T-cell (primary cell): ENCODE data around the gene LHFPL3. TPM values are rescaled to one million over a fixed set of nuclear protein-coding genes. Genes with fewer than 3 reads are reported as not detected.

Source experiments
- ATAC-seq, 4 experiments: fragments of 200-7000 bp in 3 of 4; fragments of 150-1000 bp in 1 of 4; cut with Tn5 transposase; replicated peaks in 1 of 4; 1 replicate in 3 of 4; 2 replicates in 1 of 4; pipeline ENCODE4 v1.10.0; 2021; ENCODE audit warnings: moderate library complexity in 3 of 4, mild to moderate bottlenecking in 2 of 4, moderate number of reproducible peaks in 1 of 4
- CTCF ChIA-PET, 2 donors: fragments of 300-600 bp; sonication (Branson Sonifier 250); formaldehyde crosslinking; loops; one replicate each; lab custom pipeline; 2022; ENCODE audit warnings: antibody characterized with exemption in 2 of 2; lab: Charles Lee
- POLR2A ChIA-PET, 2 donors: fragments of 300-600 bp; sonication (Branson Sonifier 250); formaldehyde crosslinking; loops; one replicate each; lab custom pipeline; 2022; ENCODE audit warnings: antibody characterized with exemption in 2 of 2; lab: Charles Lee
- DNase-seq, 35 experiments: peaks; one replicate each; pipeline versions ENCODE4 v3.0.0 to v3.0.0-alpha.2; 2013 to 2023
- H3K27ac ChIP-seq: one replicate; pipeline ENCODE4 v1.5.1; 2013; ENCODE audit warnings: low read length
- H3K27me3 ChIP-seq, 2 experiments: replicated peaks in 1 of 2; 1 replicate in 1 of 2; 2 replicates in 1 of 2; pipeline versions ENCODE4 v1.6.1 to v1.7.0; 2013; ENCODE audit warnings: low read length in 1 of 2, mixed read lengths in 1 of 2; ENCODE audit not compliant: control insufficient read depth in 2 of 2, insufficient read depth in 2 of 2; ENCODE audit errors: extremely low read depth in 1 of 2
- H3K36me3 ChIP-seq, 2 donors: 1 replicate in 1 of 2; 2 replicates in 1 of 2; pipeline versions ENCODE4 v1.6.1 to v1.7.0; 2013; ENCODE audit warnings: low read length in 1 of 2; ENCODE audit not compliant: control insufficient read depth in 2 of 2, insufficient read depth in 1 of 2; ENCODE audit errors: extremely low read depth in 1 of 2
- H3K4me1 ChIP-seq, 2 experiments: 1 replicate in 1 of 2; 2 replicates in 1 of 2; pipeline versions ENCODE4 v1.6.1 to v1.7.0; 2013; ENCODE audit warnings: low read length in 2 of 2, mixed read lengths in 1 of 2; ENCODE audit not compliant: insufficient read depth in 2 of 2, control insufficient read depth in 1 of 2; ENCODE audit errors: extremely low read depth in 1 of 2
- H3K4me3 ChIP-seq, 2 donors: 1 replicate in 1 of 2; 2 replicates in 1 of 2; pipeline versions ENCODE4 v1.5.1 to v1.7.0; 2013; ENCODE audit warnings: mild to moderate bottlenecking in 2 of 2, low read length in 1 of 2, moderate library complexity in 1 of 2; ENCODE audit not compliant: control insufficient read depth in 1 of 2; ENCODE audit errors: extremely low read depth in 1 of 2
- H3K9me3 ChIP-seq: 2 replicates; pipeline ENCODE4 v1.7.0; 2013
- H3K27ac Mint-ChIP-seq, 2 donors: one replicate each; pipeline ENCODE4 v1.8.0; 2020 to 2021; ENCODE audit warnings: mild to moderate bottlenecking in 2 of 2, mixed read lengths in 2 of 2
- H3K27me3 Mint-ChIP-seq, 2 donors: one replicate each; pipeline ENCODE4 v1.8.0; 2021 to 2022; ENCODE audit warnings: mixed read lengths in 2 of 2
- H3K36me3 Mint-ChIP-seq: one replicate; pipeline ENCODE4 v1.8.0; 2021; ENCODE audit warnings: mixed read lengths
- H3K4me1 Mint-ChIP-seq, 3 donors: one replicate each; pipeline ENCODE4 v1.8.0; 2020 to 2022; ENCODE audit warnings: mixed read lengths in 3 of 3, mild to moderate bottlenecking in 1 of 3
- H3K4me3 Mint-ChIP-seq, 3 donors: one replicate each; pipeline ENCODE4 v1.8.0; 2020 to 2022; ENCODE audit warnings: mild to moderate bottlenecking in 3 of 3, mixed read lengths in 3 of 3, moderate library complexity in 3 of 3
- H3K9me3 Mint-ChIP-seq, 3 donors: one replicate each; pipeline ENCODE4 v1.8.0; 2020 to 2022; ENCODE audit warnings: mixed read lengths in 3 of 3
- WGBS: methylation state at CpG from one replicate; pipeline ENCODE4 v1.1.5; 2013; ENCODE audit warnings: missing lambda C conversion rate; ENCODE audit not compliant: insufficient coverage; 5-methylcytosine and 5-hydroxymethylcytosine counted together
- total RNA-seq, 35 experiments: library from RNA in 6 of 35; stranded (reverse) in 6 of 35; fragments of 120-200 nt in 1 of 35; gene quantifications; one replicate each; pipeline versions ENCODE4 v1.2.1 to v1.2.4 and lab custom pipeline; 2013 to 2026

LHFPL3 gene
- total RNA-seq, 5 donors from 2014 or later (not counting 1 experiment from before 2014, with no cell fraction given): not detected

DNA sequence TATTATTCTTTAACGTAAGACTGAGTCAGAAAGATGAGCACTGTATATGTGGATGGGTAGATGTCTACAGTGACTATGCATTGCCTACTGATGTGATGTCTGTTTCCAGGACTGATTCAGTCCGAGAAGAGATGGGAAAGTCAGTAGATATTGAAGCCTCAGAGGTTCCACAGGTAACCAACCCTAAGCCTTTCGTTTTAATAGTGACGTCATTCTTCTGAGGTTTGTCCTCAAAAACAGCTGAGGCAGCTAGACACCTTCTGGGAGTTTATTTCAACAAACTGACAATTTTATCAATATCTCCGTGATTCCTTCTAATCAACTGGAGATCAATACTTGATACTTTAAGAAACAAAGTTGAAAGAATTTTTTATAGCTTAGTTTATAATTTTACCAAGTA, 171.6 kb downstream of the LHFPL3 start:
- POLR2A ChIA-PET: no interaction called here
- no peak for DNase-seq
- peaks cover 0 to 3% (median 0%) of the 10 kb centered on the region in 3 donors for H3K9me3 Mint-ChIP-seq
- CTCF ChIA-PET: no interaction called here
- no peaks in the 10 kb centered on the region for H3K4me1 Mint-ChIP-seq
- Histone ChIP-seq H3K36me3 (no peaks in the 10 kb centered on the region), H3K9me3 (no peaks in the 10 kb centered on the region), H3K27me3 (no peaks in the 10 kb centered on the region), H3K27ac (no peak overlapping the region), H3K4me3 (no peak overlapping the region), H3K4me1 (no peaks in the 10 kb centered on the region)
- ATAC-seq: no peak
- no peaks in the 10 kb centered on the region for H3K36me3 Mint-ChIP-seq
- H3K4me3 Mint-ChIP-seq: no peak overlapping the region
- no peak overlapping the region for H3K27ac Mint-ChIP-seq
- 83% methylated on average over 1 of the region's 5 CpGs for WGBS
- peaks cover 0 to 5% of the 10 kb centered on the region in 2 donors for H3K27me3 Mint-ChIP-seq

DNA sequence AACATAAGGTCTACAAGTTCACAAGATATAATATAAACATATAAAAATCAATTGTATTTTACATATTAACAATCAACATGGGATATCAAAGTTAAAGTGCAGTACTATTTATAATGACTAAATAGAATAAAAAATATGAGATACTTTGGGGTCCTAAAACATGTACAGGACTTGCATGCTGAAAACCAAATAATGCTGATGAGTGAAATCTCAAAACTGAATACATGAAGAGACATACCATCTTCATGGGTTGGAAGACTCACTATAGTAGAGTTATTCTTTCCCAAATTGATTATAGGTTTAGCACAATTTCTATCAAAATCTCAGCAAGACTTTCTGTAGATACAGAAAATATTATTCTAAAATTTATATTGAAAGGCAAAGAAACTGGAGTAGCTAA, 181.5 kb downstream of the LHFPL3 start:
- Histone ChIP-seq H3K36me3 (no peaks in the 10 kb centered on the region), H3K9me3 (no peaks in the 10 kb centered on the region), H3K27me3 (no peaks in the 10 kb centered on the region), H3K27ac (no peak overlapping the region), H3K4me1 (no peaks in the 10 kb centered on the region), H3K4me3 (no peak overlapping the region)
- no peaks in the 10 kb centered on the region for H3K27me3 Mint-ChIP-seq
- ChIA-PET CTCF (no interaction called here), POLR2A (interaction anchor here in 1 of 2 donors (0.6 kb wide), 1 partner anchor 29 kb away, joined by 3 read pairs; no protein-coding TSS in a partner anchor)
- no peaks in the 10 kb centered on the region for H3K4me1 Mint-ChIP-seq
- no peak overlapping the region for H3K4me3 Mint-ChIP-seq
- H3K27ac Mint-ChIP-seq: no peak overlapping the region
- ATAC-seq (no peak), DNase-seq (no peak)
- peaks cover 3 to 12% (median 4%) of the 10 kb centered on the region in 3 donors for H3K9me3 Mint-ChIP-seq
- no peaks in the 10 kb centered on the region for H3K36me3 Mint-ChIP-seq

DNA sequence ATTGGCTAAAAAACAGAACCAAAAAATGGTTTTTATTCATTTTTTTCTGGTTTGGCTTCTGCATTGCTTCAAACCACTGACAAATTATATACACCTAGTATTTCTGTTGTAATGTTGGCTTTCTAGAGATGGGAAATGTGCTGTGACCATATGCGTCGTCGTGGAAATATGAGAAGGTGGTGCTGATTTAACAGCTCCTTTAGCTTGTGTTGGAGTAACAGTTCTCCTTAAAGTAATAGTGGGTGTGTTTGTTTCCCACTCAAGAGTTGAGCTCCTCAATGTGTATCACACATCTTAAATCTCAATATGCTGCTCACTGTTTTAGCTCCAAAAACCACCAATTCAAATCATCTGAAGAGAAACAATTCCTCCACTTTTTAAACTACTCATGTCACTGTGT, 196.4 kb downstream of the LHFPL3 start:
- H3K4me3 ChIP-seq: no peak overlapping the region
- DNase-seq: no peak
- no CpG with 5 or more reads among the region's 3 CpGs for WGBS
- H3K9me3 ChIP-seq: no peaks in the 10 kb centered on the region
- H3K9me3 Mint-ChIP-seq: peaks cover 0 to 8% (median 0%) of the 10 kb centered on the region in 3 donors
- no peak for ATAC-seq
- no peaks in the 10 kb centered on the region for H3K36me3 ChIP-seq
- no peak overlapping the region for H3K27ac ChIP-seq
- no peaks in the 10 kb centered on the region for H3K27me3 Mint-ChIP-seq
- no peak overlapping the region for H3K27ac Mint-ChIP-seq
- no peaks in the 10 kb centered on the region for H3K27me3 ChIP-seq
- no peaks in the 10 kb centered on the region for H3K4me1 ChIP-seq
- ChIA-PET CTCF (no interaction called here), POLR2A (no interaction called here)
- H3K4me1 Mint-ChIP-seq: no peaks in the 10 kb centered on the region
- H3K4me3 Mint-ChIP-seq: no peak overlapping the region
- H3K36me3 Mint-ChIP-seq: no peaks in the 10 kb centered on the region

GRCh38 chr7:104528142-104528541, 199.7 kb downstream of the LHFPL3 start:
- H3K27ac ChIP-seq: no peak overlapping the region
- Mint-ChIP-seq H3K36me3 (no peaks in the 10 kb centered on the region), H3K27me3 (no peaks in the 10 kb centered on the region), H3K9me3 (peaks cover 0 to 8% (median 0%) of the 10 kb centered on the region in 3 donors), H3K4me3 (no peak overlapping the region), H3K4me1 (no peaks in the 10 kb centered on the region), H3K27ac (no peak overlapping the region)
- DNase-seq (no peak), ATAC-seq (no peak)
- no peaks in the 10 kb centered on the region for H3K4me1 ChIP-seq
- no peak overlapping the region for H3K4me3 ChIP-seq
- H3K9me3 ChIP-seq: no peaks in the 10 kb centered on the region
- ChIA-PET CTCF (no interaction called here), POLR2A (no interaction called here)
- no peaks in the 10 kb centered on the region for H3K36me3 ChIP-seq
- H3K27me3 ChIP-seq: no peaks in the 10 kb centered on the region

- H3K36me3 ChIP-seq: no peaks in the 10 kb centered on the region
- H3K4me3 ChIP-seq: no peak overlapping the region
- no peaks in the 10 kb centered on the region for H3K4me1 ChIP-seq
- H3K27me3 Mint-ChIP-seq: no peaks in the 10 kb centered on the region
- DNase-seq (no peak), ATAC-seq (no peak)
- no peak overlapping the region for H3K27ac Mint-ChIP-seq
- H3K36me3 Mint-ChIP-seq: no peaks in the 10 kb centered on the region
- no peaks in the 10 kb centered on the region for H3K4me1 Mint-ChIP-seq
- H3K27ac ChIP-seq: no peak overlapping the region
- H3K27me3 ChIP-seq: no peaks in the 10 kb centered on the region
- 58% methylated on average over 2 of the region's 2 CpGs for WGBS
- ChIA-PET CTCF (no interaction called here), POLR2A (no interaction called here)
- H3K9me3 Mint-ChIP-seq: peaks cover 0 to 8% (median 0%) of the 10 kb centered on the region in 3 donors
- H3K4me3 Mint-ChIP-seq: no peak overlapping the region
- H3K9me3 ChIP-seq: no peaks in the 10 kb centered on the region
These were observed 201.2 kb downstream of the LHFPL3 start for GRCh38 chr7:104529567-104529966.

DNA sequence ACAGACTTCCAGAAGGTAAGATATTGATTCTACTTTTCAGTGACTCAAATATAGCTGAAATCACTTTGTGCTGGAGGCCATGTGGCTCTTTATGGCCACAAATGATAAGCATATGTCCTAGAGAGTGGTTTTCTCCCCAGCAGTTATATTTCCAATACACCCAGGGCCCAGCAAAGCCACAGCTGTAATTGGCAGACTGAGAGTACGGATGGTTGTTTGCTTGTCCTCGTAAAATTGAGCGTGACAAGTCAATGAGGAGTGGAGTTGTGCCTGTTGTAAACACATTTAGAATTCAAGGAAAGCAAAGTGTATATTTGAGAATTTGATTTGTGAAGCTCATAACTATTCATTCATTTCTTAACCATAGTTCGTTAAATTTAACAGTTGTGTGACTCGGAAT, 201.8 kb downstream of the LHFPL3 start:
- no peak overlapping the region for H3K27ac ChIP-seq
- H3K36me3 ChIP-seq: no peaks in the 10 kb centered on the region
- ChIA-PET POLR2A (no interaction called here), CTCF (no interaction called here)
- no peak for DNase-seq
- H3K4me1 ChIP-seq: no peaks in the 10 kb centered on the region
- H3K27me3 Mint-ChIP-seq: no peaks in the 10 kb centered on the region
- no peak overlapping the region for H3K27ac Mint-ChIP-seq
- H3K4me3 Mint-ChIP-seq: no peak overlapping the region
- peaks cover 0 to 8% (median 0%) of the 10 kb centered on the region in 3 donors for H3K9me3 Mint-ChIP-seq
- no peaks in the 10 kb centered on the region for H3K4me1 Mint-ChIP-seq
- no peak overlapping the region for H3K4me3 ChIP-seq
- ATAC-seq: no peak
- WGBS: no CpG with 5 or more reads among the region's 5 CpGs
- no peaks in the 10 kb centered on the region for H3K36me3 Mint-ChIP-seq
- no peaks in the 10 kb centered on the region for H3K27me3 ChIP-seq
- H3K9me3 ChIP-seq: no peaks in the 10 kb centered on the region

DNA sequence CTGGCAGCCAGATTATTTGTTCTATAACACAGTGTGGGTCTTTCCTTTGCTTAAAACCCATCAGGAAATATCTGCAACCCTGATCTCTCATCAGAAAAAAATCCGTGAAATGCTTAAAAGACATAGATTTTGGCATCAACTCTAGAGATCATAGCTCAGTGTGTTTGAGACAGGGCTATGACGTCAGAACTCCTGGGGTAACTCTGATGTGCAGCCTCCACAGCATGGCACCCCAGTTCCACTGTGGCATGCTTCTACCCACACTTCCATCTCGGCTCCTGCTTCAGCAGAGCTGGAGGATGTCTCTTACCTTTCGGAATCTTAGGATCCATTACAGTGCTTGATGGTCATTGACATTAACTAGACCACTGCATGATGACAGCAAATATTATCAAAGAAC, 205.7 kb downstream of the LHFPL3 start:
- H3K4me3 Mint-ChIP-seq: no peak overlapping the region
- DNase-seq (no peak), ATAC-seq (no peak)
- ChIA-PET CTCF (no interaction called here), POLR2A (no interaction called here)
- no peaks in the 10 kb centered on the region for H3K4me1 Mint-ChIP-seq
- H3K9me3 Mint-ChIP-seq: no peaks in the 10 kb centered on the region
- Histone ChIP-seq H3K36me3 (no peaks in the 10 kb centered on the region), H3K4me1 (no peaks in the 10 kb centered on the region), H3K4me3 (no peak overlapping the region), H3K27ac (no peak overlapping the region), H3K27me3 (no peaks in the 10 kb centered on the region), H3K9me3 (no peaks in the 10 kb centered on the region)
- WGBS: 100% methylated on average over 1 of the region's 4 CpGs
- no peak overlapping the region for H3K27ac Mint-ChIP-seq
- no peaks in the 10 kb centered on the region for H3K36me3 Mint-ChIP-seq
- peaks cover 0 to 5% of the 10 kb centered on the region in 2 donors for H3K27me3 Mint-ChIP-seq
